ENCODE results near the gene FOXN3. TPM values are rescaled to one million over a fixed set of nuclear protein-coding genes. Genes with fewer than 3 reads are reported as not detected.

FOXN3 gene
- polyA plus RNA-seq, 1 experiment = 46.5 TPM

- Histone ChIP-seq H3K9me3 (ENCODE audit: control insufficient read depth, insufficient read depth, low read length) (peaks cover 12% of the 10 kb centered on the region), H3K4me3 (ENCODE audit: low read depth, low read length) (no peak overlapping the region), H3K27me3 (ENCODE audit: control insufficient read depth, insufficient read depth, low read length) (no peaks in the 10 kb centered on the region), H3K27ac (ENCODE audit: low read depth, low read length) (no peak overlapping the region)
- CTCF ChIA-PET = no interaction called here
- DNase-seq (ENCODE audit: low read depth, low spot score) = peak; percentile 38
- TF ChIP-seq, protein P1, sequence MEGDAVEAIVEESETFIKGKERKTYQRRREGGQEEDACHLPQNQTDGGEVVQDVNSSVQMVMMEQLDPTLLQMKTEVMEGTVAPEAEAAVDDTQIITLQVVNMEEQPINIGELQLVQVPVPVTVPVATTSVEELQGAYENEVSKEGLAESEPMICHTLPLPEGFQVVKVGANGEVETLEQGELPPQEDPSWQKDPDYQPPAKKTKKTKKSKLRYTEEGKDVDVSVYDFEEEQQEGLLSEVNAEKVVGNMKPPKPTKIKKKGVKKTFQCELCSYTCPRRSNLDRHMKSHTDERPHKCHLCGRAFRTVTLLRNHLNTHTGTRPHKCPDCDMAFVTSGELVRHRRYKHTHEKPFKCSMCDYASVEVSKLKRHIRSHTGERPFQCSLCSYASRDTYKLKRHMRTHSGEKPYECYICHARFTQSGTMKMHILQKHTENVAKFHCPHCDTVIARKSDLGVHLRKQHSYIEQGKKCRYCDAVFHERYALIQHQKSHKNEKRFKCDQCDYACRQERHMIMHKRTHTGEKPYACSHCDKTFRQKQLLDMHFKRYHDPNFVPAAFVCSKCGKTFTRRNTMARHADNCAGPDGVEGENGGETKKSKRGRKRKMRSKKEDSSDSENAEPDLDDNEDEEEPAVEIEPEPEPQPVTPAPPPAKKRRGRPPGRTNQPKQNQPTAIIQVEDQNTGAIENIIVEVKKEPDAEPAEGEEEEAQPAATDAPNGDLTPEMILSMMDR (IDR thresholded peaks at IDR 0.05; ENCODE audit: low read depth, low read length) = no peak
- POLR2A ChIA-PET = no interaction called here
Measured at GRCh38 chr14:89378119-89378518, 38.9 kb downstream of the FOXN3 start.

DNA sequence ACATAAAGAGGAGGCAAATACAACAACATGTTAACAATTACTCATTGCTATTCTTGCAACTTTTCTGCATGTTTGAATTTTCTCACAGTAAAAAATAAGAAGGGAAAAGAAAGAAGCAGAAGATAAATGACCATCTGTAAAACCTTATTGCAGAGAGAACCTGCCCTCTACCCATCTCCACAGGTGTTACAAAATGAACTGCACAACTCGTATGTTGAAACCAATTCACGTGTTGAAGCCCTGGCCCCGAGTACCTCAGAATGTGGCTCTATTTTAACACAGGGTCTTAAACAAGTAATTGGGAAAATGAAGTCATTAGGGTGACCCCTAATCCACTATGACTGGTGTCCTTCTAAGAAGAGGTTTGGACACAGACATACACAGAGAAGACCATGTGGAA is 39.5 kb downstream of the FOXN3 start:
- ChIA-PET POLR2A (no interaction called here), CTCF (interaction anchor here (0.9 to 1.0 kb wide), 2 partner anchors 19 to 21 kb away, joined by 3 to 4 read pairs; no protein-coding TSS in a partner anchor)
- TF ChIP-seq, protein P1 (IDR thresholded peaks at IDR 0.05; ENCODE audit: low read depth, low read length) = no peak
- no peak overlapping the region for H3K4me3 ChIP-seq (ENCODE audit: low read depth, low read length)
- no peaks in the 10 kb centered on the region for H3K27me3 ChIP-seq (ENCODE audit: control insufficient read depth, insufficient read depth, low read length)
- H3K27ac ChIP-seq (ENCODE audit: low read depth, low read length) = no peak overlapping the region
- no peak for DNase-seq (ENCODE audit: low read depth, low spot score)
- peaks cover 12% of the 10 kb centered on the region for H3K9me3 ChIP-seq (ENCODE audit: control insufficient read depth, insufficient read depth, low read length)

DNA sequence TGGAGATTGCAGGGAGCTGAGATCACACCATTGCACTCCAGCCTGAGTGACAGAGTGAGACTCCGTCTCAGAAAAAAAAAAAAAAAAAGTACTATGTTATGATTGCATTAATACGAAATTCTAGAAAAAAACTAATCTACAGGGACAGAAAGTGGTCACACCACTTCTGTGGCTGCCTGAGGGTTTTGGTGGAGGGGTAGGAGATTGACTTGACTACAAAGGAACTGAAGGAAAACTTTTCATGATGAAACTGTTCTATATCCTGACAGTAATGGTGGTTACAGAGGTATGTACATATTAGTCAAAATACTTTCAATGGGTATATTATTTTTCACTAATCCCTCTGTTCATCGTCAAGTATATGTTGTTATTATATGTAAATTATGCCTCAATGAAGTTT is 42.1 kb downstream of the FOXN3 start:
- no peak for DNase-seq (ENCODE audit: low read depth, low spot score)
- Histone ChIP-seq H3K27me3 (ENCODE audit: control insufficient read depth, insufficient read depth, low read length) (no peaks in the 10 kb centered on the region), H3K4me3 (ENCODE audit: low read depth, low read length) (no peak overlapping the region), H3K27ac (ENCODE audit: low read depth, low read length) (no peak overlapping the region), H3K9me3 (ENCODE audit: control insufficient read depth, insufficient read depth, low read length) (peaks cover 4% of the 10 kb centered on the region; the same call in 1 of the 2 replicates)
- TF ChIP-seq, protein P1 (IDR thresholded peaks at IDR 0.05; ENCODE audit: low read depth, low read length) = no peak
- ChIA-PET CTCF (interaction anchor here (0.6 to 0.7 kb wide), 2 partner anchors 286 to 558 kb away, joined by 3 read pairs; no protein-coding TSS in a partner anchor), POLR2A (no interaction called here)

DNA sequence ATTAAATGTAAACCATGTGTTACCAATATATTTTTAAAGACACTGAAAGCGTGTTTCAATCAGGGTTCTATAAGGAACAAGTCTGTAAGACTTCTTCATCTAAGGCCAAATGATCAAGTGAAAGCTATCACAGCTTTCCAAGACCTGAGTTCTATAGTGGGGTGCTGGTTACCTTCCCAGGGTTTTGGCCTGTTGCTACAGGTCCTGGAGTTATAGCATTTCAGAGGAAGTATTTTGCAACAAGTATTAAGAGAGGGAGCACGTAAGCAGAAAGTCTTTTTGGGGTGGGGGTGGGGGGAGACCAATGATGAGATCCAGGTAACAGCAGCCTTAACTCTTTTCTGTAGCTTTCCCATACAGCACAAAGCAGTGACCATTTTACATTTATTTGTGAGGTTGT is 43.8 kb downstream of the FOXN3 start:
- DNase-seq (ENCODE audit: low read depth, low spot score) = no peak
- Histone ChIP-seq H3K27ac (ENCODE audit: low read depth, low read length) (no peak overlapping the region), H3K4me3 (ENCODE audit: low read depth, low read length) (no peak overlapping the region), H3K27me3 (ENCODE audit: control insufficient read depth, insufficient read depth, low read length) (no peaks in the 10 kb centered on the region), H3K9me3 (ENCODE audit: control insufficient read depth, insufficient read depth, low read length) (0 out of 2 replicates have a peak, but pooled peaks cover 2% of the 10 kb centered on the region)
- TF ChIP-seq, protein P1 (IDR thresholded peaks at IDR 0.05; ENCODE audit: low read depth, low read length) = no peak
- ChIA-PET POLR2A (no interaction called here), CTCF (no interaction called here)

DNA sequence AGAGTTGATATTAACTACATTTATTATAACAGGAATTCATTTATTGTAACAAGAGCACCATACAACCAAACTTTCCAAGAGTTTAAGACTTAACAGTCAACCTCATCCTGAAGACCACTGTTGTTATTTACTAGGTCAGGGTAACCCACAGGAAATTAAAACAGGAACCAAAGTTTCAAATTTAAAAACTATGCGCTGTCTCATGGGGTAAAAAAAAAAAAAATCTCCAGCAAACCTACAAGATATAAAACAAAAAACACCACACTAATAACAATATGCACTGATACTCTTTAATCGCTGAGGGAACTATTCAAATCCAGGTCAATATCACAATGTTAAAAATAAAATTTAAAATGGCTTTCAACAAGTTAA is 44.5 kb downstream of the FOXN3 start:
- Histone ChIP-seq H3K4me3 (ENCODE audit: low read depth, low read length) (no peak overlapping the region), H3K27me3 (ENCODE audit: control insufficient read depth, insufficient read depth, low read length) (no peaks in the 10 kb centered on the region), H3K9me3 (ENCODE audit: control insufficient read depth, insufficient read depth, low read length) (0 out of 2 replicates have a peak, but pooled peaks cover 2% of the 10 kb centered on the region), H3K27ac (ENCODE audit: low read depth, low read length) (no peak overlapping the region)
- ChIA-PET CTCF (interaction anchor here (0.6 to 0.7 kb wide), 2 partner anchors 331 to 418 kb away, joined by 3 to 5 read pairs; no protein-coding TSS in a partner anchor), POLR2A (interaction anchor here (0.7 kb wide), 2 partner anchors 31 to 132 kb away, joined by 3 read pairs; no protein-coding TSS in a partner anchor)
- TF ChIP-seq, protein P1 (IDR thresholded peaks at IDR 0.05; ENCODE audit: low read depth, low read length) = no peak
- DNase-seq (ENCODE audit: low read depth, low spot score) = no peak
